NCI-H748 treated with DMSO at 0.1 percent for 48 hours (cell line): ENCODE measurements around the gene MGAT4B.

Experiments
- DNase-seq: peaks from one replicate; lab custom pipeline; 2025; lab: John Stamatoyannopoulos, UW

The MGAT4B gene

GRCh38 chr5:179769796-179770195 lies 36.9 kb downstream of the MGAT4B start:
- DNase-seq: no peak

GRCh38 chr5:179769271-179769670 lies 37.4 kb downstream of the MGAT4B start:
- DNase-seq: no peak

GRCh38 chr5:179768326-179769085 lies 38.2 kb downstream of the MGAT4B start:
- DNase-seq: no peak

GRCh38 chr5:179767496-179768100 lies 39.1 kb downstream of the MGAT4B start:
- DNase-seq: no peak

GRCh38 chr5:179766726-179767455 lies 39.8 kb downstream of the MGAT4B start:
- DNase-seq: no peak

GRCh38 chr5:179766021-179766725 lies 40.5 kb downstream of the MGAT4B start:
- DNase-seq: no peak

- no peak for DNase-seq
These were observed 41.3 kb downstream of the MGAT4B start for GRCh38 chr5:179765400-179765799.

GRCh38 chr5:179764056-179764455 lies 42.6 kb downstream of the MGAT4B start:
- DNase-seq: no peak

GRCh38 chr5:179763215-179763945 lies 43.3 kb downstream of the MGAT4B start:
- DNase-seq: peak; percentile 56

- no peak for DNase-seq
These were observed 43.9 kb downstream of the MGAT4B start for GRCh38 chr5:179762781-179763176.

- DNase-seq: no peak
These were observed 44.4 kb downstream of the MGAT4B start for GRCh38 chr5:179762079-179762780.

GRCh38 chr5:179759581-179760551 lies 46.8 kb downstream of the MGAT4B start:
- DNase-seq: no peak

GRCh38 chr5:179758955-179759354 lies 47.7 kb downstream of the MGAT4B start:
- DNase-seq: no peak

- no peak for DNase-seq
These were observed 51.6 kb downstream of the MGAT4B start for GRCh38 chr5:179755022-179755421.

- no peak for DNase-seq
These were observed 52.7 kb downstream of the MGAT4B start for GRCh38 chr5:179753971-179754370.

GRCh38 chr5:179749857-179750508 lies 56.7 kb downstream of the MGAT4B start:
- DNase-seq: no peak

GRCh38 chr5:179747811-179748210 lies 58.9 kb downstream of the MGAT4B start:
- no peak for DNase-seq
